Thyroid gland (tissue), 4 donors: ENCODE results near the gene ATP13A2. TPM values are rescaled to one million over a fixed set of nuclear protein-coding genes. Genes with fewer than 3 reads are reported as not detected.

Experiments used
- DNase-seq, 2 donors: peaks; one replicate each; pipeline ENCODE4 v3.0.0-alpha.2; 2019
- H3K27ac ChIP-seq, 3 donors: fragments of 200-600 bp; sonication (generic); 1 replicate in 2 of 3; 2 replicates in 1 of 3; pipeline ENCODE4 v1.5.1; 2016 to 2019; ENCODE audit warnings: mild to moderate bottlenecking in 1 of 3, moderate library complexity in 1 of 3
- H3K27me3 ChIP-seq: fragments of 200-600 bp; sonication (generic); one replicate; pipeline ENCODE4 v1.5.1; 2019
- H3K36me3 ChIP-seq, 2 donors: fragments of 200-600 bp; sonication (generic); one replicate each; pipeline ENCODE4 v1.5.1; 2016 to 2019
- H3K4me1 ChIP-seq, 2 donors: fragments of 200-600 bp; sonication (generic); one replicate each; pipeline ENCODE4 v1.5.1; 2017 to 2019
- H3K4me3 ChIP-seq, 3 donors: fragments of 200-600 bp; sonication (generic); replicated peaks in 1 of 3; 1 replicate in 2 of 3; 2 replicates in 1 of 3; pipeline ENCODE4 v1.5.1; 2016; ENCODE audit warnings: mild to moderate bottlenecking in 1 of 3
- H3K9me3 ChIP-seq: fragments of 200-600 bp; sonication (generic); one replicate; pipeline ENCODE4 v1.5.1; 2017
- CTCF ChIP-seq, 6 experiments: fragments of 200-600 bp in 3 of 6; fragments of 450-650 bp in 3 of 6; sonication (generic) in 3 of 6; IDR thresholded peaks; one replicate each; pipeline ENCODE4 v1.5.1; 2016 to 2019; ENCODE audit warnings: antibody characterized with exemption in 6 of 6, mild to moderate bottlenecking in 2 of 6, inconsistent platforms in 1 of 6, moderate library complexity in 1 of 6
- POLR2A ChIP-seq, 2 donors: fragments of 450-650 bp; IDR thresholded peaks; one replicate each; pipeline ENCODE4 v1.6.1; 2017; ENCODE audit warnings: antibody characterized with exemption in 2 of 2, mild to moderate bottlenecking in 2 of 2, moderate library complexity in 1 of 2
- WGBS, 2 donors: methylation state at CpG; one replicate each; pipeline ENCODE4 v1.1.5; 2017; 5-methylcytosine and 5-hydroxymethylcytosine counted together
- intact Hi-C: fragments of 100-400 bp; cut with DNase I; formaldehyde crosslinking; loops from one replicate; pipeline ENCODE4 v1.15.1; 2023
- total RNA-seq, 4 donors: library from RNA; depleted of rRNA; stranded (reverse); fragments of >200 nt; gene quantifications; one replicate each; pipeline ENCODE4 v1.2.3, GENCODE V29; 2016

Gene ATP13A2
- total RNA-seq, 4 donors from 2014 or later = 28.7 to 47.0 (median 35.8) TPM

- Histone ChIP-seq H3K27me3 (no peaks in the 10 kb centered on the region), H3K9me3 (no peaks in the 10 kb centered on the region), H3K4me1 (no peaks in the 10 kb centered on the region), H3K36me3 (peaks cover 7 to 17% of the 10 kb centered on the region in 2 donors), H3K27ac (no peak overlapping the region), H3K4me3 (no peak overlapping the region)
- intact Hi-C loops = no loop called here
- no peak for TF ChIP-seq POLR2A (IDR thresholded peaks at IDR 0.05)
- 94 to 97% methylated on average over 9 of the region's 9 CpGs for WGBS, 2 donors
- no peak for DNase-seq
Measured at GRCh38 chr1:16992675-16993074, 19.1 kb downstream of the ATP13A2 start.

- no peak overlapping the region for H3K27ac ChIP-seq
- no peak for TF ChIP-seq POLR2A (IDR thresholded peaks at IDR 0.05)
- TF ChIP-seq CTCF (IDR thresholded peaks at IDR 0.05) = no peak
- H3K4me1 ChIP-seq = no peaks in the 10 kb centered on the region
- DNase-seq = no peak
- WGBS, 2 donors = 97 to 100% methylated on average over 1 to 10 of the region's 12 CpGs
- H3K4me3 ChIP-seq = no peak overlapping the region
- H3K9me3 ChIP-seq = no peaks in the 10 kb centered on the region
- H3K36me3 ChIP-seq = peaks cover 11 to 19% of the 10 kb centered on the region in 2 donors
- intact Hi-C loops = no loop called here
- H3K27me3 ChIP-seq = no peaks in the 10 kb centered on the region
Measured at GRCh38 chr1:16992102-16992501, 19.6 kb downstream of the ATP13A2 start.

DNA sequence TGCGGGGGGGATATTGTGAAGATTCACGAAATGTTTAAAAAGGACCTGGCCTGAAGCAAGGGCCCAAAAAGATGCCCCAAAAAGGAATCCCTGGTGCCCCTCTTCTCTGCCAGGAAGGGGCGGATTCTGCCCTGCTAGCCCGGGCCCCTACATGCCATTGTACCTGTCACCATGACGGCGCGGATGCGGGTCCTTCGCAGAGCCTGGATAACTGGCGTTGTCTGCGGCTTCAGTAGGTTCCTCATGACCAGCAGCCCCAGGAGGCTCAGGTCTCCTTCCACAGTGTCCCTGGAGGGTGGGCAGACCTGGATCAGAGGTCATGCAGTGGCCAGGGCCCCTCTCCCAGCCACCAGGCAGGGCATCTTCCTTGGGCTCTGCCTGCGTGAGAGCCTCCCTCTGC is 20.2 kb downstream of the ATP13A2 start:
- DNase-seq = no peak
- H3K27ac ChIP-seq = no peak overlapping the region
- 93 to 99% methylated on average over 11 of the region's 12 CpGs for WGBS, 2 donors
- TF ChIP-seq CTCF (IDR thresholded peaks at IDR 0.05) = no peak
- no peak for TF ChIP-seq POLR2A (IDR thresholded peaks at IDR 0.05)
- no peak overlapping the region for H3K4me3 ChIP-seq
- no peaks in the 10 kb centered on the region for H3K4me1 ChIP-seq
- H3K27me3 ChIP-seq = no peaks in the 10 kb centered on the region
- H3K9me3 ChIP-seq = no peaks in the 10 kb centered on the region
- intact Hi-C loops = no loop called here
- peaks cover 17 to 18% of the 10 kb centered on the region in 2 donors for H3K36me3 ChIP-seq

DNA sequence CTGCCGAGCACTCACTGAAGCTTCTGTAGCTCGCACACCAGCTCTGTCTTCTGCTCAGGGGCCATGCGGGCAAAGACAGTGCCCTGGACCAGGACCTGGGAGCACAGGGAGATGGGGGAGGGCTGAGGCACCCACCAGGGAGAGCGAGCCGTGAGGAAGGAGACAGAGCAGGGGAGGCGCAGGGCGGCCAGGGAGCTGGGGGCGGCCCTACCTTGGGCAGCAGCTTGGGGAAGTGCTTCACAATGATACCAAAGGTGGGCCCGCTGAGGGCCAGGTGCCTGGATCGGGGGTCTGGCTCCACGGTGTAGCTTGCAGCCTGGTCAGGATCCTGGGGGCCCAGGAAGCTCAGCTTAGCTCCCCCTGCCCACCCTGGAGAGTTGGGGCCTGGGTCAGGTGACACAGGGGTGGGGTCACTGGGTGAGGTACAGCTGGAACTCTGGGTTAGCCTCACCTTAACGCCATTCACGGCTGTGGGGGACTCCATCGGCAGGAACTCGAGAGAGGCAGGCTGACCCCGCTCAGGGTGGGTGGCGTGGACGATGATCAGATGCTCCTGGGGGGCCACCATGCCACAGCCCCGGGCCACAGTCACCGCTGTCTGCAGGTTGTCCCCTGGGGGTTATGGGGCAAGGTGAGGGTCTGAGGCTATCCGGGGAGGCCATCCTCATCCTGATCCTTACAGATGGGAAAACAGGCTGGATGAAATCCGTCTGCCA is 21.9 kb downstream of the ATP13A2 start:
- H3K9me3 ChIP-seq = no peaks in the 10 kb centered on the region
- H3K4me3 ChIP-seq = no peak overlapping the region
- H3K36me3 ChIP-seq = peaks cover 14 to 25% of the 10 kb centered on the region in 2 donors
- no peaks in the 10 kb centered on the region for H3K4me1 ChIP-seq
- TF ChIP-seq CTCF (IDR thresholded peaks at IDR 0.05) = no peak
- H3K27me3 ChIP-seq = no peaks in the 10 kb centered on the region
- intact Hi-C loops = no loop called here
- 93 to 95% methylated on average over 9 to 17 of the region's 22 CpGs for WGBS, 2 donors
- DNase-seq = no peak
- H3K27ac ChIP-seq = no peak overlapping the region

GRCh38 chr1:16988210-16988609 is 23.5 kb downstream of the ATP13A2 start:
- no peak overlapping the region for H3K27ac ChIP-seq
- no peaks in the 10 kb centered on the region for H3K4me1 ChIP-seq
- TF ChIP-seq CTCF (IDR thresholded peaks at IDR 0.05) (no peak), POLR2A (IDR thresholded peaks at IDR 0.05) (no peak)
- peaks cover 14 to 25% of the 10 kb centered on the region in 2 donors for H3K36me3 ChIP-seq
- no peaks in the 10 kb centered on the region for H3K9me3 ChIP-seq
- no peak for DNase-seq
- no peaks in the 10 kb centered on the region for H3K27me3 ChIP-seq
- intact Hi-C loops = no loop called here
- no peak overlapping the region for H3K4me3 ChIP-seq
- 98% methylated on average over 7 to 9 of the region's 13 CpGs for WGBS, 2 donors
